Kidney (tissue), 14 donors: ENCODE data around the gene STPG3. TPM values are rescaled to one million over a fixed set of nuclear protein-coding genes. Genes with fewer than 3 reads are reported as not detected.

Source experiments
- DNase-seq, 5 donors: peaks; one replicate each; pipeline ENCODE4 v3.0.0-alpha.2; 2013 to 2020
- FAIRE-seq: peaks from 2 replicates; lab custom pipeline; 2012; peaks lifted over from hg19 to GRCh38; lab: Jason Lieb, UNC
- H3K27ac ChIP-seq, 2 donors: one replicate each; pipeline ENCODE4 v1.7.0; 2013; ENCODE audit warnings: low read depth in 2 of 2, low read length in 2 of 2, inconsistent platforms in 1 of 2
- H3K27me3 ChIP-seq: one replicate; pipeline ENCODE4 v1.7.1; 2013; ENCODE audit warnings: low read length, inconsistent platforms; ENCODE audit not compliant: control insufficient read depth, insufficient read depth
- H3K36me3 ChIP-seq, 3 donors: one replicate each; pipeline versions ENCODE4 v1.7.0 to v1.7.1; 2013; ENCODE audit warnings: low read length in 3 of 3, control low read depth in 1 of 3, inconsistent platforms in 1 of 3; ENCODE audit not compliant: insufficient read depth in 3 of 3, control insufficient read depth in 2 of 3
- H3K4me1 ChIP-seq, 3 donors: one replicate each; pipeline versions ENCODE4 v1.7.0 to v1.7.1; 2013; ENCODE audit warnings: low read length in 3 of 3, inconsistent platforms in 1 of 3, low read depth in 1 of 3; ENCODE audit not compliant: control insufficient read depth in 2 of 3, insufficient read depth in 2 of 3
- H3K4me3 ChIP-seq, 3 donors: one replicate each; pipeline versions ENCODE4 v1.7.0 to v1.8.1; 2013; ENCODE audit warnings: low read length in 3 of 3, control low read depth in 1 of 3, inconsistent platforms in 1 of 3
- H3K9ac ChIP-seq, 3 donors: one replicate each; pipeline versions ENCODE4 v1.7.0 to v1.7.1; 2013; ENCODE audit warnings: low read length in 3 of 3, control low read depth in 1 of 3, inconsistent platforms in 1 of 3
- H3K9me3 ChIP-seq, 3 donors: one replicate each; pipeline versions ENCODE4 v1.7.0 to v1.7.1; 2013; ENCODE audit warnings: low read length in 3 of 3, control low read depth in 1 of 3, inconsistent platforms in 1 of 3; ENCODE audit not compliant: control insufficient read depth in 2 of 3, insufficient read depth in 1 of 3
- intact Hi-C: fragments of 100-400 bp; cut with DNase I; formaldehyde crosslinking; loops from one replicate; pipeline ENCODE4 v1.11.1; 2022
- polyA plus RNA-seq: library from polyadenylated mRNA; stranded (reverse); fragments of 350-450 nt; fragmentation: Illumina TruSeq; extraction: RNeasy Lipid Tissue Mini Kit (QIAGEN cat#74804); gene quantifications from one replicate; pipeline ENCODE4 v1.2.3, GENCODE V29; 2014; ENCODE audit warnings: low read depth, low replicate concordance; ENCODE audit not compliant: insufficient read depth
- total RNA-seq: library from RNA; stranded (reverse); fragmentation: NEBNext Ultra II Directional; extraction: Animal tissue kit (Norgen Biotek cat#: 25700); gene quantifications from one replicate; pipeline ENCODE4 v1.2.1, GENCODE V29; 2021
- TF ChIP-seq, protein P1 (sequence below): IDR thresholded peaks from 3 replicates; pipeline ENCODE4 v1.5.1; 2012; ENCODE audit warnings: mild to moderate bottlenecking, moderate library complexity, borderline replicate concordance; ENCODE audit not compliant: insufficient read depth; ENCODE audit errors: extremely low read depth
- donor health status: control.
- donor health status: control.
- donor health status: control.
- donor health status: control.
- donor health status: control.
- donor health status: DM: yes; HTN: yes; CAD: no.
- donor health status: Normal renal cell carcinoma (clear cell type).

STPG3 gene
- total and polyA plus RNA-seq, 2 donors from 2014 or later = 0.38 TPM; not detected in 1

DNA sequence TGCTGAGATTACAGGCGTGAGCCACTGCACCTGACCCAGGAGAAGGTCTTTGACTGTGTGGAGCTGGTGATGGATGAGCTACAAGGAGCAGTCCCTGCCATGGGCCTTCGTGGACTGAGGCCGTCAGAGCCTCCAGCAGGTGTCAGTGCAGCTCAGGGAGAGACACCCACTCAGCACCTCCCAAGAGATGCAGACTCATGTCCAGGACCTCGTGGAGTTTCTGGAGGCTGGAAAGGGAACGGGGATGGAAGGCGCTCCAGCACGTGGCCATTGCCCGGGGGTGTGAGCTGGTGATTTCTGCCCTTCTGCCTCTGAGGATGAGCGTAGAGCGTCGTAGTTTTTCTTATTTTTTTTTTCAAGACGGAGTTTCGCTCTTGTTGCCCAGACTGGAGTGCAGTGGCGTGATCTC, 35.9 kb downstream of the STPG3 start:
- FAIRE-seq (no peak), DNase-seq (peak; percentile 72 to 79 (median 76))
- TF ChIP-seq, protein P1, sequence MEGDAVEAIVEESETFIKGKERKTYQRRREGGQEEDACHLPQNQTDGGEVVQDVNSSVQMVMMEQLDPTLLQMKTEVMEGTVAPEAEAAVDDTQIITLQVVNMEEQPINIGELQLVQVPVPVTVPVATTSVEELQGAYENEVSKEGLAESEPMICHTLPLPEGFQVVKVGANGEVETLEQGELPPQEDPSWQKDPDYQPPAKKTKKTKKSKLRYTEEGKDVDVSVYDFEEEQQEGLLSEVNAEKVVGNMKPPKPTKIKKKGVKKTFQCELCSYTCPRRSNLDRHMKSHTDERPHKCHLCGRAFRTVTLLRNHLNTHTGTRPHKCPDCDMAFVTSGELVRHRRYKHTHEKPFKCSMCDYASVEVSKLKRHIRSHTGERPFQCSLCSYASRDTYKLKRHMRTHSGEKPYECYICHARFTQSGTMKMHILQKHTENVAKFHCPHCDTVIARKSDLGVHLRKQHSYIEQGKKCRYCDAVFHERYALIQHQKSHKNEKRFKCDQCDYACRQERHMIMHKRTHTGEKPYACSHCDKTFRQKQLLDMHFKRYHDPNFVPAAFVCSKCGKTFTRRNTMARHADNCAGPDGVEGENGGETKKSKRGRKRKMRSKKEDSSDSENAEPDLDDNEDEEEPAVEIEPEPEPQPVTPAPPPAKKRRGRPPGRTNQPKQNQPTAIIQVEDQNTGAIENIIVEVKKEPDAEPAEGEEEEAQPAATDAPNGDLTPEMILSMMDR = peak; percentile 72
- intact Hi-C loops = no loop called here
- no peak overlapping the region for H3K27ac ChIP-seq
- H3K36me3 ChIP-seq = no peaks in the 10 kb centered on the region
- no peaks in the 10 kb centered on the region for H3K27me3 ChIP-seq
- H3K4me1 ChIP-seq = no peaks in the 10 kb centered on the region
- no peak overlapping the region for H3K4me3 ChIP-seq
- H3K9ac ChIP-seq = no peak overlapping the region
- H3K9me3 ChIP-seq = no peaks in the 10 kb centered on the region

DNA sequence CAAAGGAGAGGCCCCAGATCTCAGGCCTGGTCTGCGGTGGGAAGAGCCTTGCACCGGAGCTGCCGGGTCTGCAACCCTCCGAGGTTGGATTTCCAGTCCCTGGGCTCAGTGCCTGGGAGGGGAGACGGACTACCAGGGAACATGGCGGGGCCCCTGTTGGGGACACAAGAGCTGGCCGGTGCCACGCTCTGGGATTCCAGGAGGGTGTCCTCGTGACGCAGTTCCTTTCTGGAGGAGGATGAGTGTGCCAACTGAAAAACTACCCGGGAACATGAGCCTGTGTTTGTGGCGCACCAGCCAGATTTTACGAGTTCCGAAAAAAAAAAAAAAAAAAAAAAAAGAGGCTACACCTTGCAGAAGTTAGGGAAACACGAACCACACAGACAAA, 42.0 kb downstream of the STPG3 start:
- DNase-seq (peak in 4 of 5 donors; percentile 23 to 66 (median 54)), FAIRE-seq (no peak)
- H3K9me3 ChIP-seq = peaks cover 0 to 4% (median 0%) of the 10 kb centered on the region in 3 donors
- H3K27me3 ChIP-seq = no peaks in the 10 kb centered on the region
- intact Hi-C loops = loop anchor here (10.0 kb wide), 1 partner anchor 232 kb away; no protein-coding TSS in a partner anchor
- H3K36me3 ChIP-seq = no peaks in the 10 kb centered on the region
- H3K4me3 ChIP-seq = no peak overlapping the region
- H3K4me1 ChIP-seq = peaks cover 0 to 6% (median 0%) of the 10 kb centered on the region in 3 donors
- TF ChIP-seq, protein P1 = no peak
- no peak overlapping the region for H3K9ac ChIP-seq
- no peak overlapping the region for H3K27ac ChIP-seq

DNA sequence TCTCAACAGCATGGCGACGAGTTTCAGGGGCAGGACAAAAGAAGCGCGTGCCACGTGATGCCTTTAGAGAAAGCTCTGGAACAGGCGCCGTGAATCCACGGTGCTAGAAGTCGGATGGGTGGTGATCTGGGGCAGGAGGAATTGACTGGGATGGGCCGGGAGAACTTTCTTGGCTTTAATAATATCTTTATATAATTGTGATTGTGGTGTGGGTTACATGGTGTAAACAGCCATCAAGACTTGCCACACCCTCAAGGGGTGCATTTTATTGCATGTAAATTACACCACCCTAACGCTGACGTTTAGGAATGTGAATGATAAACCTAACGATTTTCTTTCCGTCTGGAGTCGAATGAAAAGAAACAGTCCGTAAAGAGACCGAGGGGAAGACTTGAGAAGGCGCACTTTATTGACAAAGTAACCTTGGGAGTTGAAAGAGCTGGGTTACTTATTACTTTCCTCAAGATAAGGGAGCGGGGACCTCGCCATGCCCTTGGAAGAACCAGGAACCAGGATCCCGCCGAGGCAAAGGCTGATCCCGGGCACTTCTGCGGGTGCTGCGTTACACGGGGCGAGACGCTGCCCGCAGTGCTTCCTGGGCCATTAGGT, 42.5 kb downstream of the STPG3 start:
- DNase-seq (peak in 4 of 5 donors; percentile 21 to 72 (median 48)), FAIRE-seq (no peak)
- peaks cover 0 to 4% (median 0%) of the 10 kb centered on the region in 3 donors for H3K9me3 ChIP-seq
- no peaks in the 10 kb centered on the region for H3K36me3 ChIP-seq
- H3K4me1 ChIP-seq = peaks cover 0 to 6% (median 0%) of the 10 kb centered on the region in 3 donors
- H3K27me3 ChIP-seq = no peaks in the 10 kb centered on the region
- H3K4me3 ChIP-seq = peak overlapping the region in 1 of 3 donors; percentile 30
- intact Hi-C loops = loop anchor here (10.0 kb wide), 1 partner anchor 231 kb away; no protein-coding TSS in a partner anchor
- TF ChIP-seq, protein P1 = no peak
- no peak overlapping the region for H3K9ac ChIP-seq
- H3K27ac ChIP-seq = peak overlapping the region in 1 of 2 donors; percentile 9
